ENCODE measurements around the gene PRELID3B. TPM values are rescaled to one million over a fixed set of nuclear protein-coding genes. Genes with fewer than 3 reads are reported as not detected.

PRELID3B gene
- total RNA-seq, 1 experiment from 2014 or later, result 52.6 TPM

GRCh38 chr20:58997141-58997770 lies 45.3 kb downstream of the PRELID3B start:
- H4K91ac ChIP-seq (ENCODE audit: insufficient read length, low read depth, low read length), result no peak overlapping the region
- H3K27me3 Mint-ChIP-seq (ENCODE audit: low read depth), result no peaks in the 10 kb centered on the region; the same call in 1 of the 2 replicates
- no peak for DNase-seq
- H2BK120ac ChIP-seq (ENCODE audit: low read depth, low read length, poor library complexity, severe bottlenecking), result no peak overlapping the region
- TF ChIP-seq, protein P1, sequence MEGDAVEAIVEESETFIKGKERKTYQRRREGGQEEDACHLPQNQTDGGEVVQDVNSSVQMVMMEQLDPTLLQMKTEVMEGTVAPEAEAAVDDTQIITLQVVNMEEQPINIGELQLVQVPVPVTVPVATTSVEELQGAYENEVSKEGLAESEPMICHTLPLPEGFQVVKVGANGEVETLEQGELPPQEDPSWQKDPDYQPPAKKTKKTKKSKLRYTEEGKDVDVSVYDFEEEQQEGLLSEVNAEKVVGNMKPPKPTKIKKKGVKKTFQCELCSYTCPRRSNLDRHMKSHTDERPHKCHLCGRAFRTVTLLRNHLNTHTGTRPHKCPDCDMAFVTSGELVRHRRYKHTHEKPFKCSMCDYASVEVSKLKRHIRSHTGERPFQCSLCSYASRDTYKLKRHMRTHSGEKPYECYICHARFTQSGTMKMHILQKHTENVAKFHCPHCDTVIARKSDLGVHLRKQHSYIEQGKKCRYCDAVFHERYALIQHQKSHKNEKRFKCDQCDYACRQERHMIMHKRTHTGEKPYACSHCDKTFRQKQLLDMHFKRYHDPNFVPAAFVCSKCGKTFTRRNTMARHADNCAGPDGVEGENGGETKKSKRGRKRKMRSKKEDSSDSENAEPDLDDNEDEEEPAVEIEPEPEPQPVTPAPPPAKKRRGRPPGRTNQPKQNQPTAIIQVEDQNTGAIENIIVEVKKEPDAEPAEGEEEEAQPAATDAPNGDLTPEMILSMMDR (conservative IDR thresholded peaks at IDR 0.05), result no peak
- no peaks in the 10 kb centered on the region for H3K79me2 ChIP-seq (ENCODE audit: insufficient read depth, low read length)
- no peak overlapping the region for H2BK15ac ChIP-seq (ENCODE audit: low read depth, low read length)
- peaks cover 16 to 69% (median 66%) of the 10 kb centered on the region in 3 experiments; a peak in 5 of 7 replicates for H3K36me3 Mint-ChIP-seq (ENCODE audit: insufficient read depth in 1 of 3, low read depth in 3 of 3)
- peak overlapping the region; percentile 19 to 57 (median 49); a peak in 4 of 7 replicates for H3K27ac Mint-ChIP-seq
- H3K4me3 Mint-ChIP-seq, result no peak overlapping the region
- no peak overlapping the region for H3K18ac ChIP-seq (ENCODE audit: insufficient read length, low read depth, low read length)
- no peak overlapping the region for H3K27ac ChIP-seq (ENCODE audit: insufficient read length, low read depth, low read length)
- H4K20me1 ChIP-seq (ENCODE audit: control insufficient read depth, insufficient read depth, insufficient read length), result no peaks in the 10 kb centered on the region
- no peaks in the 10 kb centered on the region for H3K23me2 ChIP-seq (ENCODE audit: insufficient read length, low read depth, low read length, poor library complexity, severe bottlenecking)
- no peak overlapping the region for H2AFZ ChIP-seq (ENCODE audit: low read length)
- no peak overlapping the region for H3K4ac ChIP-seq (ENCODE audit: low read depth, low read length)
- H3K27me3 ChIP-seq (ENCODE audit: insufficient read depth, low read length), result no peaks in the 10 kb centered on the region
- no peak overlapping the region for H2BK5ac ChIP-seq (ENCODE audit: insufficient read length, low read length)
- no peak overlapping the region for H4K5ac ChIP-seq (ENCODE audit: insufficient read length, low read depth, low read length)
- no peaks in the 10 kb centered on the region for H3K4me1 Mint-ChIP-seq
- H3K56ac ChIP-seq (ENCODE audit: insufficient read length, low read depth, low read length), result no peak overlapping the region
- no peaks in the 10 kb centered on the region for H3K9me3 Mint-ChIP-seq
- H3T11ph ChIP-seq (ENCODE audit: low read length), result no peak overlapping the region
- H3K9me3 ChIP-seq (ENCODE audit: control insufficient read depth, low read depth, low read length), result no peaks in the 10 kb centered on the region
- WGBS (ENCODE audit: extremely low coverage, insufficient read length, low lambda C conversion rate), result no CpG with 5 or more reads among the region's 24 CpGs
- no peak overlapping the region for H3K4me2 ChIP-seq (ENCODE audit: insufficient read depth, insufficient read length, low read length)
- H3K79me1 ChIP-seq (ENCODE audit: insufficient read depth, low read depth, low read length, poor library complexity, severe bottlenecking), result no peaks in the 10 kb centered on the region
- H3K14ac ChIP-seq (ENCODE audit: insufficient read depth, low read length), result no peak overlapping the region
- H4K8ac ChIP-seq (replicated peaks; ENCODE audit: insufficient read length, low read depth, low read length), result no peak overlapping the region
- H2BK20ac ChIP-seq (ENCODE audit: low read depth, low read length, poor library complexity, severe bottlenecking), result no peak overlapping the region
- no peak overlapping the region for H3K23ac ChIP-seq (ENCODE audit: insufficient read length, low read depth, low read length)
- H3K9ac ChIP-seq (ENCODE audit: extremely low read depth, insufficient read length, low read length), result no peak overlapping the region
- no peak overlapping the region for H2BK12ac ChIP-seq (ENCODE audit: insufficient read length, low read depth, low read length)
- no peak overlapping the region for H2AK5ac ChIP-seq (ENCODE audit: insufficient read length, low read length)
- H3K4me1 ChIP-seq (ENCODE audit: insufficient read depth, low read length), result no peaks in the 10 kb centered on the region
